Measurements from ENCODE around the gene PLXNA3.

PLXNA3 gene

DNA sequence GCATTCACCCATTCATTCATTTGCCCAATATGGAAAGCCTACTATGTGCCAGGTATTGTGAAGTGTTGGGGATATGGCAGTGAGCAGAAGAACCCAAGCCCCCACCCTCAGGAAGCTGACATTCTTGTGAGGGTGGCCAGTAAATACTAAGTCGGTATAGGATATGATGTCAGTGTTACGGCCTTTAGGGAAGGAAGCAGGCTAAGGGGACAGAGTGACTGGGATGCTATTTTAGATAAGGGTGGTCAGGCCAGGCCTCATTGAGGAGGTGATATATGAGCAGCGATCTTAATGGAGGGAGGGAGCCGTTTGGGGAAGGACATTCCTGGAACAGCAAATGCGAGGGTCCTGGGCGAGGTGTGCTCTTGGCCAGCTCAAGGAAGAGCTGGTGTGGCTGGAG, 27.6 kb upstream of the PLXNA3 start:
- H3K27me3 Mint-ChIP-seq, result no peaks in the 10 kb centered on the region
- H3K27ac Mint-ChIP-seq, result peak overlapping the region; percentile 29
- H3K4me1 Mint-ChIP-seq (ENCODE audit: low read depth), result peaks cover 20% of the 10 kb centered on the region
- peak overlapping the region; percentile 42 for H3K4me3 Mint-ChIP-seq
- H3K9me3 Mint-ChIP-seq (ENCODE audit: low read depth), result no peaks in the 10 kb centered on the region
- no peaks in the 10 kb centered on the region for H3K36me3 Mint-ChIP-seq

DNA sequence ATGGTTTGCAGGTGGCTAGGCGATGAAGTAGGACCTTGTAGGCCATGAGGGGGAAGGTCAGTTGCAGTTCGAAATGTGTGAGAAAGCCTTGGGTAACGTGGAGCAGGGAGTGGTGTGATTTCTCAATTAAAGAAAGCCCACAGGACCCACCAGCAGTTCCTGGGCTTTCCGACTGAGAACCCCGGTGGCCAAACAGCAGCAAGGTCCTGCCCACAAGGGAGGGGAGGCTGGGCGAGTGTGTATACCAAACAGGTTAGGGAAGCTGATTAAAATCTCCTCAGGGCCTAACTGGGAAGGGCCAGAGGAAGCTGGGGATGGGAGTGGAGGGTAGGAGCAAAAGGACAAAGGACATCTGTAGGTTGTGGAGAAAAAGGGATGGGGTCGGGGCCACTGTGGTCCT, 27.2 kb upstream of the PLXNA3 start:
- H3K9me3 Mint-ChIP-seq (ENCODE audit: low read depth), result no peaks in the 10 kb centered on the region
- peak overlapping the region; percentile 42 for H3K4me3 Mint-ChIP-seq
- H3K27ac Mint-ChIP-seq, result peak overlapping the region; percentile 29
- no peaks in the 10 kb centered on the region for H3K36me3 Mint-ChIP-seq
- H3K4me1 Mint-ChIP-seq (ENCODE audit: low read depth), result peaks cover 21% of the 10 kb centered on the region
- H3K27me3 Mint-ChIP-seq, result no peaks in the 10 kb centered on the region

DNA sequence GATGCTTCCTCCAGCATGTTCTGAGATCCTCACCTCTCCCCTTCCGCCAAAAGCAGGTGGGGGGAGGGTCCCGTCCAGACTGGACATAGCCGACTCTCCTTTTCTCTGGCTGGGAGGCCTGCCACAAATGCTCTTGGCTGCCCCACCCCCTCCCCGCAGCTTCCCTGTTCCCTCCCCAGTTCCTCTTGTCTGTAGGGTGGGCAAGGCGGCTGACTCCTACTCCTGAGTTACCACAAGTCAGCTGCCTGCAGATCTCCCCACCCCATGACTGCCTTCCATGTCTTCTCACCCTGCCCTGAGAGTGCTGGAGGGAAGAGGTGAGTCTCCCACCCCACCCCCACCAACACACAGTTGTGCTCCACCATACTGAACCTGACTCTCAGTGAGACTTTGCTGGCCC, 26.7 kb upstream of the PLXNA3 start:
- Mint-ChIP-seq H3K4me3 (no peak overlapping the region), H3K27ac (no peak overlapping the region), H3K27me3 (no peaks in the 10 kb centered on the region), H3K4me1 (ENCODE audit: low read depth) (peaks cover 25% of the 10 kb centered on the region), H3K9me3 (ENCODE audit: low read depth) (no peaks in the 10 kb centered on the region), H3K36me3 (no peaks in the 10 kb centered on the region)

DNA sequence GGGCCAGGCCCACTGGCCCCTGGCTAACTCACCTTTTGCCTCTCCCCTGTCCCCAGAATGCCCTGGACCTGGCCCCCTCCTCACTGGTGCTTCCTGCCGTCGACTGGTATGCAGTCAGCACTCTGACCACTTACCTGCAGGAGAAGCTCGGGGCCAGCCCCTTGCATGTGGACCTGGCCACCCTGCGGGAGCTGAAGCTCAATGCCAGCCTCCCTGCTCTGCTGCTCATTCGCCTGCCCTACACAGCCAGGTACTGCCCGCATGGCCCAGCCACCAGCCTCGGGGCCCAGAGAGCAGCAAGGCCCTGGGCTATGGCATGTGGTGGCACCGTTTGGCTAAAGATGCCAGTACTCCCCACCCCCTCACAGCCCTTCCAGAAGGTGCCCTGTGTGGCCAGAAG, 25.9 kb upstream of the PLXNA3 start:
- H3K36me3 Mint-ChIP-seq, result no peaks in the 10 kb centered on the region
- H3K27ac Mint-ChIP-seq, result no peak overlapping the region
- H3K9me3 Mint-ChIP-seq (ENCODE audit: low read depth), result no peaks in the 10 kb centered on the region
- H3K4me3 Mint-ChIP-seq, result no peak overlapping the region
- H3K4me1 Mint-ChIP-seq (ENCODE audit: low read depth), result peaks cover 27% of the 10 kb centered on the region
- H3K27me3 Mint-ChIP-seq, result no peaks in the 10 kb centered on the region

DNA sequence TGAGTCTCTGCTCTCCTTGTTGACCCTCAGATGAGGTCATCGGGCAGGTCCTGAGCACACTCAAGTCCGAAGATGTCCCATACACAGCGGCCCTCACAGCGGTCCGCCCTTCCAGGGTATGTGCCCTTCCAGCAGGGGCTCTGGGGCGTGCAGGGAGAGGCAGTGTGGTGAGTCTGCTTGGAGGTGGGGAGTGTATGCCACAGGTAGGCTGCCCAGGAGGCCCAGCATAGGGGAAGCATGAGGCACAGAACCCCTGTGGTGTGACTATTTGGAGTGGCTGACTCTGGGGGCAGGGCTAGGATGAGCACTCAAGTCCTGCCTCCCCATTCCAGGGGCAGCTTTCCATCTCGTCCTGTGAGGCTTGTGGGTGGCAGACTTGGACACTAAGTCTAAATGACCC, 24.5 kb upstream of the PLXNA3 start:
- Mint-ChIP-seq H3K9me3 (ENCODE audit: low read depth) (no peaks in the 10 kb centered on the region), H3K4me3 (no peak overlapping the region), H3K36me3 (no peaks in the 10 kb centered on the region), H3K27me3 (no peaks in the 10 kb centered on the region), H3K27ac (no peak overlapping the region), H3K4me1 (ENCODE audit: low read depth) (peaks cover 26% of the 10 kb centered on the region)

DNA sequence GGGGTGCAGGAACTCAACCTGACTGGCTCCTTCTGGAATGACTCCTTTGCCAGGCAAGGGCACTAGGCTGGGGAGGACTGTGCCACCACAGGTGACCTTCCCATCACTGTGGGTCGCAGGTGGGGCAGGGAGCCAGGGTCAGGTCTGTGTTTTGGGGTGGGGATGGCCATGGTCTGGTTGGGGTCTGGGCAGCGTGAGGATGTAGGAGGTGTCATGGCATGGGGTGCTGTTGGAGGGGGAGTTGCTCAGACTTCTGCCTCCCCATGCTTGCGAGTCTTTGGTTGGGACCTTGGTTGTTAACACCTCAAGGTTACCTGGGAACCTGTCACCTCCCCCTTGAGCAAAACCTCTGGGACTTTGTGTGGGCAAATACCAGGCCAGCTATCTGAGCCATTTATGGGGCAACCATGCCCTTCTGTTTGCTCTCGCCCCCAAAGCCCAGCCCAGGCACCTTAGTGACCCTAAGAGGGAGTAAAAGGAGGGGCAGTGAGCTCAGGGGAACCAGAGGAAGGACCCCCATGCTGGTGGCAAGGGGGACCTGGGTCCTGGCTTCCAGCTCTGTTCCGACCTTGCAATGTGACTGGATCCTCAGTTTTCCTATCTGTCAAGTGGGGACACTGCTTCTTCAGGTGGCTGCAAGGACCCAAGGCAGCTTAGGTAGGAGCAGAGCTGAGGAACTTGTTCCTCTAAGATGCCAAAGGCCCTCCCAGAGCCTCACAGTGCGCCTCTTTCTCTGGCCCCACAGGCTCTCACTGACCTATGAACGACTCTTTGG, 23.5 kb upstream of the PLXNA3 start:
- no peaks in the 10 kb centered on the region for H3K36me3 Mint-ChIP-seq
- H3K9me3 Mint-ChIP-seq (ENCODE audit: low read depth), result no peaks in the 10 kb centered on the region
- no peak overlapping the region for H3K27ac Mint-ChIP-seq
- H3K27me3 Mint-ChIP-seq, result no peaks in the 10 kb centered on the region
- H3K4me1 Mint-ChIP-seq (ENCODE audit: low read depth), result peaks cover 24% of the 10 kb centered on the region
- no peak overlapping the region for H3K4me3 Mint-ChIP-seq

DNA sequence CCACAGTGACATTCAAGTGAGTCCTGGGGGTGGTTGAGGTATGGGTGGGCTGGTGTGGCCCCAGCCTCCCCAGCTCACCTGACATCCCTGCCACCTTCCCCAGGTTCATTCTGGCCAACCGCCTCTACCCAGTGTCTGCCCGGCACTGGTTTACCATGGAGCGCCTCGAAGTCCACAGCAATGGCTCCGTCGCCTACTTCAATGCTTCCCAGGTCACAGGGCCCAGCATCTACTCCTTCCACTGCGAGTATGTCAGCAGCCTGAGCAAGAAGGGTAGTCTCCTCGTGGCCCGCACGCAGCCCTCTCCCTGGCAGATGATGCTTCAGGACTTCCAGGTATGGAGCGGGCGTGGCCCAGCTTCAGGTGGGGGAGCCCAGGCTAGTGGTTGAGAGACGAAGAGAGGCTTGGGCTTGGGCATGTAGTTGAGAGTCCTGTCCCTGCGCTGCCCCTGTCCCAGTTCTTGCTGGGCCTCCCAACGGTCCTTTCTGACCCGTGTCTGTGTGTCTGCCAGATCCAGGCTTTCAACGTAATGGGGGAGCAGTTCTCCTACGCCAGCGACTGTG, 22.8 kb upstream of the PLXNA3 start:
- Mint-ChIP-seq H3K4me1 (ENCODE audit: low read depth) (peaks cover 21% of the 10 kb centered on the region), H3K4me3 (no peak overlapping the region), H3K9me3 (ENCODE audit: low read depth) (no peaks in the 10 kb centered on the region), H3K36me3 (no peaks in the 10 kb centered on the region), H3K27ac (no peak overlapping the region), H3K27me3 (no peaks in the 10 kb centered on the region)

DNA sequence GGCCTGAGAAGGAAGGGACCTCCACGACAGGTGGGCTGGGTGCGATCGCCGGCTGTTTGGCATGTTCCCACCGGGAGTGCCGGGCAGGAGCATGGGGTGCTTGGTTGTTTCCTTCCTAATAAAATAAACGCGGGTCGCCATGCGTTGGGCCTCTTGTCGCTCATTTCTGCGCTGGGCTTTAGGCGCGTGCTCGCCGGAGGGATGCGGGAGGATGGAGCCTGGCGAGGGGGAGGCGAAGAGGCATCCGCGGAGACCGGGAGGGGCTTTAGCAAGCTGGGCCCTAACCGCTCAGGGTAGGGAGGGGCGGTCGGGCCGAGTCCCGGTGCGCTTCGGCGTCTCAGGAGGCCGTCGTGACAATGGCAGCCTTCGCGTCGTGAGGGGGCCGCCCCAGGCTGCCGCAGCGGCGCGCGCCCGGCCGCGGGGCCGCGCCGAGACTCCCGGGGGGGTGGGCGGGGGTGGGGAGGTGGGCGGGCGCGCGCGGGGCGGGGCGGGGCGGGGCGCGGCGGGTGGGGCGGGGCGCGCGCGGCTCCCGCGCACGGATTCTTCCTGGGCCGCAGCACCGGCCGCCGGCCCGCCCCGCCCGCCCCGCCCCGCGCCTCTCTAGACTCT, 21.6 kb upstream of the PLXNA3 start:
- H3K9me3 Mint-ChIP-seq (ENCODE audit: low read depth), result no peaks in the 10 kb centered on the region
- no peaks in the 10 kb centered on the region for H3K27me3 Mint-ChIP-seq
- H3K36me3 Mint-ChIP-seq, result no peaks in the 10 kb centered on the region
- peaks cover 21% of the 10 kb centered on the region for H3K4me1 Mint-ChIP-seq (ENCODE audit: low read depth)
- peak overlapping the region; percentile 91 for H3K27ac Mint-ChIP-seq
- H3K4me3 Mint-ChIP-seq, result peak overlapping the region; percentile 86

DNA sequence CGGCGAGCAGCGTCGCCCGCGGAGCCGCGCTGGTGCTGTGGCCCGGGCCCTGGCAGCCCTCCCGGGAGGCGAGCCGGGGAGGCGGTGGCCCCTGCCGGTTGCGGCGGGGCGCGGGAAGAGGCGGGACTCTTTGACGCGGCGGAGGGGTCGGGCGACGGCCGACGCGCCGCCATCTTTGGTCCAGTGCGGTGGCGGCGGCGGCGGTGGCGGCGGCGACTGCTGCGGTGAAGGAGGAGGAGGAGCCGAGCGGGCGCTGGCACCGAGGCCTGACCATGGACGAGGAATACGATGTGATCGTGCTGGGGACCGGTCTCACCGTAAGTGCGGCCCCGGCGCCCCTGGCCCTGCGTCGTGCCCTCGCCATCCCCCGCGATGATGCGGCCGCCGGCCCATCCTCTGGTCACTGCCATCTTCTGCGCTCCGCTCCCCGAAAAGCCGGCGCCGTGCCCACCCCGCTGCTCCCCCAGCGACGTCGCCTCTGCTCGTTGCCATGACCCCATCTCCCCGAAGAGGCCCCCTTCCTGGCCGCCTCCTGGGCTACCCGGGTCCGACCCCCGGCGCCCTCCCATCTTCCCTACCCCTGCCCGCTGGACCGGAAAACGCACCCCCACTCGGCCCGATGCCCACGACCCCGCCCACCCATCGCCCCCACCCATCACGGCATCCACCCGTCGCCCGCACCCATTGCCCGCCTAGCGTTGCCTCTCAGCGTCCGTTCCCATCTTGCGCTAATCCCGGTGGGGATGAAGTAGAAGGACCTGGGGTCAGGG, 20.9 kb upstream of the PLXNA3 start, which contains the start of gene GDI1:
Gene GDI1, plus strand, starts transcription at position 172 of the 770 bp plus-strand sequence. Its CDS starts 101 bp downstream, at position 273.
- Mint-ChIP-seq H3K27me3 (no peaks in the 10 kb centered on the region), H3K36me3 (no peaks in the 10 kb centered on the region), H3K4me1 (ENCODE audit: low read depth) (peaks cover 26% of the 10 kb centered on the region), H3K9me3 (ENCODE audit: low read depth) (no peaks in the 10 kb centered on the region), H3K4me3 (peak within 1 kb of the TSS; percentile 86), H3K27ac (peak within 1 kb of the TSS; percentile 91)

DNA sequence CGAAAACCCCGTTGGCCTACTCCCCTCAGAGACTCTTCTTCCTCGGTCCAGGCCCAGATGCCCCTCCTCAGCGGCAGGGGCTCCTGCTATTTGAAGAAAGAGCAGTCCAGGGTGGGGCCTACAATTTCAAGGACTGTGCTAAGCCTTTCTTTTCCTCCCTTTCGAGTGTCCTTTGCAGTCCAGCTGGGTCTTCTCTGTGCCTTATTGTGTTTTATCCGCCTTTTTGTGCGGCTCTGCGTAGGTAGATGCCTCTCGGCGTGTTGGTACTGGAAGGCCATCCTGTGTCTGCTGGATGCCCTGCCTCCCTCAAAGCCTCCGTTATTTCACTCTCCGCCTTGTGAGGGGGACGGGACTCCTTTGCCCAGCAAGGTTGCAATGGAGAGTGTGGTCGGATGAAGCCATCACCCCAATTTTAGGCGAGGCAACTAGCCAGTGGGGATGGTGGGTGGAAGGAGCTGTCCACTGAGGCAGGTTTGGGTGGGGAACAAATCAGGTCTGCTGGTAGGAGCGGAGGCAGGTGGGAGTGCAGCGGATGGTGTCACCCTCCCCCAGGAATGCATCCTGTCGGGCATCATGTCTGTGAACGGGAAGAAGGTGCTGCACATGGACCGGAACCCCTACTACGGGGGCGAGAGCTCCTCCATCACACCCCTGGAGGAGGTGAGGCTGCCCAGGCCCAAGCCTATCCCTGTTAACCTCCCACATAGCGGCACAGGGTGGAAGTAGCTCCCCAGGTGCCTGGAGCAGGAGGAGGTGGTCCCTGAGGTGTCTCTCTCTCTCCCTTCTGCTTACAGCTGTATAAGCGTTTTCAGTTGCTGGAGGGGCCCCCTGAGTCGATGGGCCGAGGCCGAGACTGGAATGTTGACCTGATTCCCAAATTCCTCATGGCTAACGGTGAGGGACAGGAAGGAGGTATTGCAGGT, 19.8 kb upstream of the PLXNA3 start:
- H3K36me3 Mint-ChIP-seq, result no peaks in the 10 kb centered on the region
- H3K4me1 Mint-ChIP-seq (ENCODE audit: low read depth), result peaks cover 26% of the 10 kb centered on the region
- H3K27ac Mint-ChIP-seq, result peak overlapping the region; percentile 75
- H3K4me3 Mint-ChIP-seq, result peak overlapping the region; percentile 85
- H3K27me3 Mint-ChIP-seq, result no peaks in the 10 kb centered on the region
- no peaks in the 10 kb centered on the region for H3K9me3 Mint-ChIP-seq (ENCODE audit: low read depth)

DNA sequence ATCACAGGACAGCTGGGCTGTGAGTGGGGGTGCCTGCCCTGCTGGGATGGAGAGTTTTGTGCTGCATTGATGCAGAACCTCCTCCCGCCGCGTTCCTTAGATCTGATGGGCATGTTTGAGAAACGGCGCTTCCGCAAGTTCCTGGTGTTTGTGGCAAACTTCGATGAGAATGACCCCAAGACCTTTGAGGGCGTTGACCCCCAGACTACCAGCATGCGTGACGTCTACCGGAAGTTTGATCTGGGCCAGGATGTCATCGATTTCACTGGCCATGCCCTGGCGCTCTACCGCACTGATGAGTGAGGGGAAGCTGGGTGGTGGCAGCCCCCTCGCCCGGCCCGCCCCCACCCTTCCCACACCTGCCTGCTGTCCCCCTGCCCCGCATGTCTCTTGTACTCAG, 18.2 kb upstream of the PLXNA3 start:
- H3K36me3 Mint-ChIP-seq, result no peaks in the 10 kb centered on the region
- H3K27ac Mint-ChIP-seq, result no peak overlapping the region
- H3K4me1 Mint-ChIP-seq (ENCODE audit: low read depth), result peaks cover 29% of the 10 kb centered on the region
- no peaks in the 10 kb centered on the region for H3K9me3 Mint-ChIP-seq (ENCODE audit: low read depth)
- no peak overlapping the region for H3K4me3 Mint-ChIP-seq
- no peaks in the 10 kb centered on the region for H3K27me3 Mint-ChIP-seq

DNA sequence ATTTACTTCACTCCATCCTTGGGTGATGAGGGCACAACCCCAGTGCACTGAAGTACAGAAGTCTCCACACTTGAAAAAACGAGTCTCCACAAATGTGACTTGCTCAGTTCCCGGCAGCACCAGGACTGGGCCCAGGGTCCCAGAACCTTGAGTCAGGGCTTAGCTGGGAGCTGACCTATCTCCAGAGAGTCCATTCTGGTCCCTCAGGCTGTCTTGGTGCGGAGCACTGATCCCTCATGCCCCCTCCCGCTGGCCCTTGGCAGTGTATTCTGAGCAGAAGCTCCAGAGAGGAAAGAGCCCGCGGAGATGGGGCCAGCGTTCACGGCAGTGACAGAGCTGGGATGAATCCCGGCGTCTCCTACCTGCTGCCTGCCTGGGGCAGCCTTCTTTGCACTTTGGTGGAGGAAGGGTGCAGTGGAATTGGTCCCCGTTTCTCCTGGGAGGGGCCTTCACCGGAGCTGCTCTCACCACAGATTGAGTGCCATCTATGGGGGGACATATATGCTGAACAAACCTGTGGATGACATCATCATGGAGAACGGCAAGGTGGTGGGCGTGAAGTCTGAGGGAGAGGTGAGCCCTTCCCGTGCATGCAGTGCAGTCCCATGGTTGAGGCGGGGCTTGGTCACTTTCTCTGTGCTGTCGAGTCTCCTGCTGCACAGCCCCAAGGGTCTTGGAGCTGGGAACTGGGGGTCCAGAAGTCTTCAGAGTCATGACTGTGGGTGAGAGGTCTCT, 17.3 kb upstream of the PLXNA3 start:
- Mint-ChIP-seq H3K4me1 (ENCODE audit: low read depth) (peaks cover 29% of the 10 kb centered on the region), H3K27me3 (no peaks in the 10 kb centered on the region), H3K4me3 (no peak overlapping the region), H3K9me3 (ENCODE audit: low read depth) (no peaks in the 10 kb centered on the region), H3K27ac (no peak overlapping the region), H3K36me3 (no peaks in the 10 kb centered on the region)

DNA sequence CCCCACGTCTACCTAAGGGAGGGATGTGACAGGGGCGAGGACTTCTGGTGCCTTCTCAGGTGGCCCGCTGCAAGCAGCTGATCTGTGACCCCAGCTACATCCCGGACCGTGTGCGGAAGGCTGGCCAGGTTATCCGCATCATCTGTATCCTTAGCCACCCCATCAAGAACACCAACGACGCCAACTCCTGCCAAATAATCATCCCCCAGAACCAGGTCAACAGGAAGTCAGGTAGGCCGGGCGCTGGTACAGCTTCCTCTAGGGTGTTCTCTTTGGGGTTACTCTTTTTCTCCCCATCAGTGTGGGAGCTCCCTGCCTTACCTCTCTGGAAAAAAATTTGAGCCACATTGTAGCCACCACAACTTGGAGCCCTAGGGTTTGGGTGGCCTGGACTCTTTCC, 16.5 kb upstream of the PLXNA3 start:
- no peaks in the 10 kb centered on the region for H3K36me3 Mint-ChIP-seq
- H3K27ac Mint-ChIP-seq, result no peak overlapping the region
- no peak overlapping the region for H3K4me3 Mint-ChIP-seq
- no peaks in the 10 kb centered on the region for H3K9me3 Mint-ChIP-seq (ENCODE audit: low read depth)
- no peaks in the 10 kb centered on the region for H3K27me3 Mint-ChIP-seq
- peaks cover 24% of the 10 kb centered on the region for H3K4me1 Mint-ChIP-seq (ENCODE audit: low read depth)

Measured in activated naive CD8-positive, alpha-beta T cell (primary cell).